ENCODE results near the gene HEXIM1.

HEXIM1 gene

DNA sequence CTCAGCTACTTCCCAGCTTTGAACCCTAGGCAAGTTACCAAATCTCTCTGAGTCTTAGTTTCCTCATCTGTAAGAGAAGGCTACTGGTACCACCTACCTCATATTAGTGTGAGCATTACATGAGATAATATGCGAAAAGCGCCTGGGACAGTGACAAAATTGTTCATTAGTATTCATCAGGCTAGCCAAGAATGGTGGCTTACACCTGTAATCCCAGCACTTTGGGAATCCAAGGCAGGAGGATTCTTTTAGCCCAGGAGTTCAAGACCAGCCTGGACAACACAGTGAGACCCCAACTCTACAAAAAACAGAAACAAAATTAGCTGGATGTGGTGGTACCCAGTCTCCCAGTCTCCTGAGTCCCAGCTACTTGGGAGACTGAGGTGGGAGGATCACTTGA, 19.3 kb upstream of the HEXIM1 start:
- no peak for TF ChIP-seq CTCF (IDR thresholded peaks at IDR 0.05; ENCODE audit: control insufficient read depth, insufficient read depth, low read depth, low read length, missing control alignments)
- DNase-seq (ENCODE audit: low read depth), result no peak
- H3K4me3 ChIP-seq (ENCODE audit: control insufficient read depth, low read depth, low read length), result no peak overlapping the region

GRCh38 chr17:45129426-45129939, 18.8 kb upstream of the HEXIM1 start:
- no peak for TF ChIP-seq CTCF (IDR thresholded peaks at IDR 0.05; ENCODE audit: control insufficient read depth, insufficient read depth, low read depth, low read length, missing control alignments)
- no peak for DNase-seq (ENCODE audit: low read depth)
- no peak overlapping the region for H3K4me3 ChIP-seq (ENCODE audit: control insufficient read depth, low read depth, low read length)

DNA sequence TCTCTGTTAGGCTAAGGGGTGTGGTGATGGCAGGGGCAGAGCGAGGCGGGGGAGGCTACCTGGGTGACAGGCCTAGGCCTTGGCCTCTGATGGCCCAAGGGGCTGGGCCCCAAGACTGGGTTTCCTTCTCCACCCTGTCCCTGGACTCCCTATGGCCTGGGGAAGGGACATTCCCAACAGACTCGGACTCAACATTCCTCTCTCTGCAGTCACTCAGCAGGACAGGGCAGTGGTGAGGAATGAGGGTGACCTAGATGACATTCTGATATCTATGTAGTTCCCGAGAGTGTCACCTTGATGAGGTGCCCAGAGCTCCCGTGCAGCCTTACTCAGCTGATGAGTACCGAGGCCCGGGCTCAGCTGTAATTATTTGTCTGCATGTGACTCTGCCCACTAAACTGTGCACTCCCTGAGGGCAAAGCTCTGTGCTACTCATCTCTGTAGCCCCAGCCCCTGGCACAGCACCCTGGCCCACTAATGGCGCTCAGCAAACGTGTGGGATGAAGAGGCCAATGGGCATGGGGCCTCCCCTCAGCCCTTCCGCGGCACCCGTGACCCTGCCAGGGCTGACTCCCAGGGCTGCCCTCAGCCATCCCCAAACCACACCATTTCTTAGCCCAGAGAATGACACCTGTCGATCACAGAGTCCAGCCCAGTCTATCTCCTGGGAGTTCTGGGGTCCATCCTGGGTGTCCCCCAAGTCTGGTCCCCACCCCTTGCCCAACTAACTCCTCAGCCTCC, 18.2 kb upstream of the HEXIM1 start:
- no peak for DNase-seq (ENCODE audit: low read depth)
- no peak for TF ChIP-seq CTCF (IDR thresholded peaks at IDR 0.05; ENCODE audit: control insufficient read depth, insufficient read depth, low read depth, low read length, missing control alignments)
- no peak overlapping the region for H3K4me3 ChIP-seq (ENCODE audit: control insufficient read depth, low read depth, low read length)

DNA sequence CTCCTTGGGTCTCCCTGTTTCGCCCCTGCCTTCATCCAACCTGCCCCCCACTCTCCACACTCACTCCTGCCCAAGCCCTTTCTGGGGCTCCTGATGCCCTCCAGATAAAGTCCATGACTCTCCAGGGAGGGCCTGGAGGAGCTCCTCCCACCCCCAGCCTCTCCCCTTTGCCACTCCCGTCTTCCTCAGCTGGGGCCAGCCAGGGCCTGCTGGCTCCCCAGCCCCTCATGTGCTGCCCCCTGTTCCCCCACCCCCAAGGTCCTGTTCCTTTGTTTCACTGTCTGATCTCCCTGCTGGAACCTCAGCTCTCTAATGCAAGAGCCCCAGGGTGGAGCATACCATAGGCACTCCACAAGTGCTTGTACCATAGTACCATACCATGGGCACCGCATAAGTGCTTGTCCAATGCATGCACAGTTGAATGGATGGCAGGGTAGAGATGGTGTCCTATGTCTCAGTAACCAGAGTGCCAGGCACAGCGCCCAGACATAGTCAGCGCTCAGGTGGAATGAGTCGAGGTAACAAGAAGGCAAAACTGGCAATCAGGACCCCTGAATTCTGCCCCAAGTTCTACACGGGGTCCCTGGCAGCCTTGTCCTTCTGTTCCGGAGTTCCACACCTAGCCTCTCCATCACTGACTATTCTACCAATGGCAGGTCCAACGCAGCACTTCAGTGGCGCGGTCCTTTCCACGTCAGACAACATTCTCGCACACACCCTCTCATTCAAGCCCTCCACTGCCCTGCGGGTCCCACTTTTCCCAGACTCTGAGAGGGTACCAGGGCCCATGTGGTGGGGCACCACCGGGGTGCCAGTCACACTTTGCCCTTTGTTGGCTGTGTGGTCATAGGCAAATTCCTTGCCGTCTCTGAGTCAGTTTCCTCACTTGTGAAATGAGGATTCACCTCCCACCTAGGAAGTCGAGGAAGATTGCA, 17.3 kb upstream of the HEXIM1 start:
- TF ChIP-seq CTCF (IDR thresholded peaks at IDR 0.05; ENCODE audit: control insufficient read depth, insufficient read depth, low read depth, low read length, missing control alignments), result no peak
- DNase-seq (ENCODE audit: low read depth), result no peak
- H3K4me3 ChIP-seq (ENCODE audit: control insufficient read depth, low read depth, low read length), result peak overlapping the region; percentile 60

GRCh38 chr17:45131616-45132319, 16.5 kb upstream of the HEXIM1 start:
- peak; percentile 85 for TF ChIP-seq CTCF (IDR thresholded peaks at IDR 0.05; ENCODE audit: control insufficient read depth, insufficient read depth, low read depth, low read length, missing control alignments)
- DNase-seq (ENCODE audit: low read depth), result no peak
- peak overlapping the region; percentile 60 for H3K4me3 ChIP-seq (ENCODE audit: control insufficient read depth, low read depth, low read length)

DNA sequence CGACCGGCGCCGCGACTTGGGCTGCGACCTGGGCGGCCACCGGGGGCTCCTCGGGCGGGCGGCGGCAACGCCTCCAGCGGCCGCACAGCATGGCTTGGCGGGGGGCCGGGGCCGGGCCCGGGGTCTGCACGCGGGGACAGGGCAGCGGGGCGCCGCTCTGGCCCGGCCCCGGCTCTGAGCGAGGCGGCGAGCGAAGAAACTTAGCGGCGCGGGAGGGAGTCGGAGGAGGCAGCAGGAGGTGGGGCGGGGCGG, 16.0 kb upstream of the HEXIM1 start, which contains the start of gene PLCD3:
Gene PLCD3, minus strand, starts transcription at position 196 of the 252 bp plus-strand sequence. Its CDS starts 105 bp downstream, at position 91.
- DNase-seq (ENCODE audit: low read depth), result no peak
- TF ChIP-seq CTCF (IDR thresholded peaks at IDR 0.05; ENCODE audit: control insufficient read depth, insufficient read depth, low read depth, low read length, missing control alignments), result no peak
- peak within 1 kb of the TSS; percentile 60 for H3K4me3 ChIP-seq (ENCODE audit: control insufficient read depth, low read depth, low read length)
